Measurements from ENCODE around the gene GORAB. TPM values are rescaled to one million over a fixed set of nuclear protein-coding genes. Genes with fewer than 3 reads are reported as not detected.

The GORAB gene
- total and polyA plus RNA-seq, 2 donors, result 15.7 to 21.0 TPM

DNA sequence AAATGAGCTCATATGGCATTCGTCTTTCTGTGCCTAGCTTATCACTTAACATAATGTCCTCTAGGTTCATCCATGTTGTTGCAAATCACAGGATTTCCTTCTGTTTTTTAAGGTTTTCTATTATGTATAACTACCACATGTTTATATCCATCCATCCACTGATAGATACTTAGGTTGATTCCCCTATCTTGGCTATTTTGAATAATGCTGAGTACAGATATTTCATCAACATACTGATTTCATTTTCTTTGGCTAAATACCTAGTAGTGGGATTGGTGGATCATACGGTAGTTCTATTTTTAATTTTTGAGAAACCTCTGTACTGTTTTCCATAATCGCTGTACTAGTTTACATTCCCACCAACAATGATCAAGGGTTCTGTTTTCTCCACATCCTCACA is 45.0 kb downstream of the GORAB start:
- 96% methylated on average over 3 of the region's 3 CpGs for WGBS
- no peaks in the 10 kb centered on the region for H3K9me3 ChIP-seq (ENCODE audit: control insufficient read depth in 2 of 2, insufficient read depth in 1 of 2, low read length in 1 of 2)
- no peak overlapping the region for H3K27ac ChIP-seq (ENCODE audit: low read depth in 1 of 2, low read length in 1 of 2)

DNA sequence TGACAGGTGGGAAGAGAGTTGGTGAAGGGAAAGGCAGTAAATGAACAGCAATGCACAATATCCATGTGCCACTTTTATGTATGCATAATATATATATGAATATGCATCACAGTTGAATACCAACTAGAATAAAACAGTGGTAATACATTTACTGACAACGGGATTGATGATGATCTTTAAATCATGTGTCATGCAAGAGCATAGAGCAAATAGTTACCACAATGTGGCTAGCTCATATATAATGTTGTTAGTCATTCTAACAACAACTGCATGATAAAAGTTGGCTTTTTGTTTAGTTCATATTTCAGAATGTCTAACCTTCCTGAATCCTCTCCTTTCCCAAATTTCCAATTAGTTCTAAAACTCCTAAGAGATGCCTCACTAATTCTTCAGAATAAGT is 46.4 kb downstream of the GORAB start:
- Histone ChIP-seq H3K27ac (ENCODE audit: low read depth in 1 of 2, low read length in 1 of 2) (no peak overlapping the region), H3K4me3 (ENCODE audit: low read length in 2 of 2) (no peak overlapping the region), H3K27me3 (ENCODE audit: control insufficient read depth in 2 of 2, insufficient read depth in 1 of 2, low read length in 1 of 2) (no peaks in the 10 kb centered on the region), H3K36me3 (ENCODE audit: control insufficient read depth in 2 of 2, insufficient read depth in 2 of 2, low read length in 1 of 2) (no peaks in the 10 kb centered on the region), H3K4me1 (ENCODE audit: control insufficient read depth in 2 of 2, insufficient read depth in 2 of 2, low read length in 2 of 2) (no peaks in the 10 kb centered on the region), H3K9me3 (ENCODE audit: control insufficient read depth in 2 of 2, insufficient read depth in 1 of 2, low read length in 1 of 2) (no peaks in the 10 kb centered on the region)
- WGBS, result 90% methylated on average over 1 of the region's 1 CpG
- no peak for DNase-seq (ENCODE audit: low read depth in 6 of 9, low spot score in 9 of 9)

More for the DNA sequence above, 45.0 kb downstream of the GORAB start:
- H3K27me3 ChIP-seq (ENCODE audit: control insufficient read depth in 2 of 2, insufficient read depth in 1 of 2, low read length in 1 of 2), result no peaks in the 10 kb centered on the region
- H3K4me1 ChIP-seq (ENCODE audit: control insufficient read depth in 2 of 2, insufficient read depth in 2 of 2, low read length in 2 of 2), result no peaks in the 10 kb centered on the region
- H3K36me3 ChIP-seq (ENCODE audit: control insufficient read depth in 2 of 2, insufficient read depth in 2 of 2, low read length in 1 of 2), result no peaks in the 10 kb centered on the region
- no peak for DNase-seq (ENCODE audit: low read depth in 6 of 9, low spot score in 9 of 9)
- no peak overlapping the region for H3K4me3 ChIP-seq (ENCODE audit: low read length in 2 of 2)

DNA sequence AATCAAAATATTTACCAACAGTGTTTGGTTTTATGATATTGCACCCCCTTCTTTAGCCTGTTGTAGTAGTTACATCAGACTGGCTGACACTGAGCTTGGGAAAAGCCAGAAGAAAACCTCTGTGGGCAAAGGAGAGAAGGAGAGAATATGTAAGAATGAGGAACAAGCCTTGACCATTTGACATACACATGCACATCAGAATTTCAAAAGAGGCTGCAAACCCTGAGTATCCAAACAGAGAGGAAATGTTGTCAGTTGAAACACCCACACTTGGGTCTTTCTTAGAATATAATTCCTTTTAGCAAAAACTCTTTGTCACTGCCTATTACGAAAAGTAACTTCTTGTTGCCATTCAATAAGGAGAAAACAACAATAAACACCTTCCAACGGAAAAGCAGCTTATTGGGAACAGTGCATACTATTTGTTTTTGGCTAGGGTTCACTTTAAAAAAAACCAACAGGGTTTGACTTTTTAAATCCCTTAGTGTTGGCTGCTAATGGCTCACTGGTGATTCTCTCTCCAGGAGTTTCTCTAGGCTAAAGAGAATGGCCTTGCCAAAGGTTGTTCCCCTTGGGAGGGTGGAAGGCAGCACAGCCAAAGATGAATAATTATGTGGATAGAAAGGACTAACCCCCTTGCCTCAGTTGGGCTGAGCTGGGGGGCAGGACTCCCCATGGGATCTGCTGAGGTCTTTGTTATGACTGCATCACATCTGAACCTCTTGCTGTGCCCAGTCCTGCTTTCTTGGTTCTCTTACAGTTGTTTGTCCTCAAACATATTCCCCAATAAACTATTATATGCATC is 48.9 kb downstream of the GORAB start:
- Histone ChIP-seq H3K27ac (ENCODE audit: low read depth in 1 of 2, low read length in 1 of 2) (no peak overlapping the region), H3K4me1 (ENCODE audit: control insufficient read depth in 2 of 2, insufficient read depth in 2 of 2, low read length in 2 of 2) (no peaks in the 10 kb centered on the region)
- 83% methylated on average over 2 of the region's 2 CpGs for WGBS

DNA sequence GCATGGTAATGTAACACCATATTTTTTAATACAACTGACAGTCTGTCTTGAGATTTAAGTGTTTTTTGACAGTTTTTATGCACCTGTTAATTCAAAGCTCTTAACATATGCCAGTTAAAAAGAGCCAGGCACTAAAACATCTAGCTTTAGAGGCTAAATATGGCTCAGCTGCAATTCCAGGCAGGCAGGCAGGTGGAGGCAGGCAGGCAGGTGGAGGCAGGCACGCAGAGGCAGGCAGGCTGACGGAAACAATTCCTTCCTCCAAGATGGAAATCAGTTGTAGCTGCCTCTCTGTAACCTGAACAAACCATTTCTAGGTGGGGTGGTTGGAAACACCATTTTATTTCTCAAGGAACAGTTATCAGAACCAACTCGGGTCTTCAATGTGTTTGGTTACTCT is 51.2 kb downstream of the GORAB start:
- Histone ChIP-seq H3K27me3 (ENCODE audit: control insufficient read depth in 2 of 2, insufficient read depth in 1 of 2, low read length in 1 of 2) (no peaks in the 10 kb centered on the region), H3K4me3 (ENCODE audit: low read length in 2 of 2) (no peak overlapping the region), H3K4me1 (ENCODE audit: control insufficient read depth in 2 of 2, insufficient read depth in 2 of 2, low read length in 2 of 2) (no peaks in the 10 kb centered on the region), H3K27ac (ENCODE audit: low read depth in 1 of 2, low read length in 1 of 2) (peak overlapping the region in 1 of 2 donors; percentile 1), H3K36me3 (ENCODE audit: control insufficient read depth in 2 of 2, insufficient read depth in 2 of 2, low read length in 1 of 2) (no peaks in the 10 kb centered on the region), H3K9me3 (ENCODE audit: control insufficient read depth in 2 of 2, insufficient read depth in 1 of 2, low read length in 1 of 2) (no peaks in the 10 kb centered on the region)
- WGBS, result 85% methylated on average over 3 of the region's 3 CpGs
- no peak for DNase-seq (ENCODE audit: low read depth in 6 of 9, low spot score in 9 of 9)

More for the DNA sequence above, 48.9 kb downstream of the GORAB start:
- no peaks in the 10 kb centered on the region for H3K36me3 ChIP-seq (ENCODE audit: control insufficient read depth in 2 of 2, insufficient read depth in 2 of 2, low read length in 1 of 2)
- no peak overlapping the region for H3K4me3 ChIP-seq (ENCODE audit: low read length in 2 of 2)
- no peaks in the 10 kb centered on the region for H3K27me3 ChIP-seq (ENCODE audit: control insufficient read depth in 2 of 2, insufficient read depth in 1 of 2, low read length in 1 of 2)
- DNase-seq (ENCODE audit: low read depth in 6 of 9, low spot score in 9 of 9), result no peak
- no peaks in the 10 kb centered on the region for H3K9me3 ChIP-seq (ENCODE audit: control insufficient read depth in 2 of 2, insufficient read depth in 1 of 2, low read length in 1 of 2)

DNA sequence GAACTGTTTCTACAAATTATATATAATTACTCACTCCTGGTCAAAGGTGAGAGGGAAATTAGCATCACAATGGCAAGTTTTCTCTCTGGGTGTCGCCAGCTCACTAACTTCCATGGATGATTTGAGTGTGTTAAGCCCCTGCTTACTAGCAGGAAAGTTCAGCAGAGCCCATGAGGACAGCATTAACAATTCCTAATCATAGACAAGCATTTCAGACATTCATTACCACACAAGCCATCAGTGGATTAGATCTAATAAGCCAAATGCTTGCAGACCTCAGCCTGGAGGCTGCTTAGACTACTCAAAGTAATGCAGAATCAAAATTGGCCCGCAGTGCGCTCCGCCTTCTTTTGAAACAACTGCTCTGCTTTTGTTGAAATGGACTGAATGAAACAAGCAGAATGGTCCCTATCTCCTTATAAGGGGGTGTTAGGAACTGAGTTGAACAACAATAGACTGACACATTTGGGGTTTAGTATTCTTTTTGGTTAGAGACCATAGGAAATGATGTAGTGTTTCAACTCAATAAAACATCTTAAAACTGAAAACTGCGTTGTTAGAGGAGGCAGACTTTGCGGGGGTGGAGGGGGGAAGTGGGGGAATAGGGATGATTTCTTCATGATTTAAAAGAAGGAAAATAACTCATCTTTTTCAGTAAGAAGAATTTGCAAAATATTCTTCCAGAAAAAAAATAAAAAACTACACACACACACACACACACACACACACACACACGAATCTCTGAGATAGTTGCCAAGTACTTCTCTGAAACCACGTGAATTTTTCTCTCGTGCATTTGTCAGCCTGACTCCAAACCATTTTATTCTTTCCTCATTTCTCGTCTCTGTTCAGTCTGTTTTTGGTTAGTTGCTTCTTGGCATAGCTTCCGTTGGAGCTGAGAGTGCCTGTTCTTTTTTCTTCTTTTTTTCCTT is 54.6 kb downstream of the GORAB start:
- Histone ChIP-seq H3K4me1 (ENCODE audit: control insufficient read depth in 2 of 2, insufficient read depth in 2 of 2, low read length in 2 of 2) (no peaks in the 10 kb centered on the region), H3K27ac (ENCODE audit: low read depth in 1 of 2, low read length in 1 of 2) (no peak overlapping the region), H3K36me3 (ENCODE audit: control insufficient read depth in 2 of 2, insufficient read depth in 2 of 2, low read length in 1 of 2) (no peaks in the 10 kb centered on the region), H3K27me3 (ENCODE audit: control insufficient read depth in 2 of 2, insufficient read depth in 1 of 2, low read length in 1 of 2) (peaks cover 0 to 3% of the 10 kb centered on the region in 2 donors), H3K4me3 (ENCODE audit: low read length in 2 of 2) (no peak overlapping the region), H3K9me3 (ENCODE audit: control insufficient read depth in 2 of 2, insufficient read depth in 1 of 2, low read length in 1 of 2) (no peaks in the 10 kb centered on the region)
- no peak for DNase-seq (ENCODE audit: low read depth in 6 of 9, low spot score in 9 of 9)
- WGBS, result 53% methylated on average over 11 of the region's 11 CpGs

DNA sequence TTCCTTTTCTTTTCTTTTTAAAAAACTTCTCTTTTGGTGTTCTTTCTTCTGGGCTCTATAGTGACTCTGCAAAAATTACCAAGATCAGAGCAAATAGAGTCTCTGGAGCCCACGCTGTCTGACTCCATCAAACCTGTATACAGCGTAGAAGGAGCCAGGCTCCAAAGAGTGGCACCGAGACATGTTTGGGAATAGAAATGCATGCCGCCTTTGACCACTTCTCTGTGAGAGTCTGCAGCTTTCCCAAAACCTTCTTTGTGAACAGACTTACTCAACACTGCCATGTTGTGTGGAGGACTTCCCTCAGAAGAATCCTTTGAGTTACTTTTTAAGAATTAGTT is 55.3 kb downstream of the GORAB start:
- Histone ChIP-seq H3K4me1 (ENCODE audit: control insufficient read depth in 2 of 2, insufficient read depth in 2 of 2, low read length in 2 of 2) (no peaks in the 10 kb centered on the region), H3K27me3 (ENCODE audit: control insufficient read depth in 2 of 2, insufficient read depth in 1 of 2, low read length in 1 of 2) (peaks cover 0 to 3% of the 10 kb centered on the region in 2 donors), H3K4me3 (ENCODE audit: low read length in 2 of 2) (no peak overlapping the region), H3K27ac (ENCODE audit: low read depth in 1 of 2, low read length in 1 of 2) (no peak overlapping the region), H3K36me3 (ENCODE audit: control insufficient read depth in 2 of 2, insufficient read depth in 2 of 2, low read length in 1 of 2) (no peaks in the 10 kb centered on the region), H3K9me3 (ENCODE audit: control insufficient read depth in 2 of 2, insufficient read depth in 1 of 2, low read length in 1 of 2) (no peaks in the 10 kb centered on the region)
- DNase-seq (ENCODE audit: low read depth in 6 of 9, low spot score in 9 of 9), result no peak
- WGBS, result 87% methylated on average over 4 of the region's 4 CpGs

DNA sequence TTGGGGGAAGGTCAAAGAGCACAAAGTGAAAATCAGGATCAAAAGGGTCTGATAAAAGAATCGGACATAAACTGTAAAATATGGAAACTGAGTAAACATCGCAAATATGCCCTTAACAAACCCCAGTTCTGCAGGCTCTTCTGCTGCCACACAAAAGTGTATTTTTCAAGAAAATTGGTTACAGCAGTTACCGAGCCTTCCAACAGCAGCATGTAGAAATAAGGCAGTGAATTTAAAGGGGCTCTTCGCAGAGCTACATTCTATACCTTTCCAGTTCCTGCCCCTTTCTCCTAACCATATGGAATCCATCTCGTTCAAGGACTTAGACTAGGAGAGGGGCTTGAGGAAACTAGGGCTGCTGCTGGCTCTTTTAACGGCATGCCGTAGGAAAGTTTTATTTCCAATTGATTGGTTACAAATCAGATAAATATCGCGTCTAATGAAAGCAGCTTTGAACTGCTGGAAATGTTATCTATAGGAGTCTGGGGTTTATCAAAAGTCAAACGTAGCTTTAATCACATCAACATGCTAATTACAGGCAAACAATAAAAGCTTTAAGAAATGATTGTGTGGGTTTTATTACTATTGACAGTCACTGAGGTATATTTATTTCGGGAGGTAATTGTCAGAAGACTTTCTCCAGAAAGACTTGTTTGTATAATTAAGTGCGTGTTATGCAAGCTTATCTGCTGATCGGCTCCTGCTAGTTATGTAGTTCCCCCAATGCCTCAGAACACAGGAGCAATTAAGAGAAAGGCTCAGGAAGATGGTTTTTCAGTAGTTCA is 59.1 kb downstream of the GORAB start:
- Histone ChIP-seq H3K4me1 (ENCODE audit: control insufficient read depth in 2 of 2, insufficient read depth in 2 of 2, low read length in 2 of 2) (no peaks in the 10 kb centered on the region), H3K9me3 (ENCODE audit: control insufficient read depth in 2 of 2, insufficient read depth in 1 of 2, low read length in 1 of 2) (no peaks in the 10 kb centered on the region), H3K27ac (ENCODE audit: low read depth in 1 of 2, low read length in 1 of 2) (no peak overlapping the region), H3K4me3 (ENCODE audit: low read length in 2 of 2) (no peak overlapping the region), H3K36me3 (ENCODE audit: control insufficient read depth in 2 of 2, insufficient read depth in 2 of 2, low read length in 1 of 2) (no peaks in the 10 kb centered on the region), H3K27me3 (ENCODE audit: control insufficient read depth in 2 of 2, insufficient read depth in 1 of 2, low read length in 1 of 2) (peaks cover 0 to 3% of the 10 kb centered on the region in 2 donors)
- 41% methylated on average over 13 of the region's 13 CpGs for WGBS
- no peak for DNase-seq (ENCODE audit: low read depth in 6 of 9, low spot score in 9 of 9)

DNA sequence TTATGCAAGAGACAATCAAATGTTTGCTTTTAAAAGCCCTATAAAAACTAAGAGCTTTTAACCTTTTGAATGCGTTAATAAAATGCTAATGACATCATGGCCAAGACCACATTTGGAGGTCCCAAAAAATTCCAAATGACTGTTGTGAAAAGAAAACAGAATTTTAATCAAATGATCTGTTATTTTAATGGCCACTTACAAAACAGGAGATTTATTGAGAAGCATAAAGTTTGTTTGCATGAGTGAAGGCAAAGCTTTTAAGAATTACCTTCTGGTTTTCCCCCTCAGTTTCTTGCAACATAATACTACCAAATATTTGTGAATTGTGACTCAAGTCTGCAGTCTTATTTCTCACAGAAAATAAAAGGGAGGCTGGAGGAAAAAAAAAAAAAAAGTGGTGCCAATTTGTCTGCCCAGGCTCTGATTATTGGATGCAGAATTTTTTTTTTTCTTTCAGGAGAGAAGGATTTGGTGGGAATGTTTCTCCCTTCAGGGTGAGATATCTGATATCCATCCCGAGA is 60.7 kb downstream of the GORAB start:
- Histone ChIP-seq H3K27me3 (ENCODE audit: control insufficient read depth in 2 of 2, insufficient read depth in 1 of 2, low read length in 1 of 2) (peaks cover 0 to 3% of the 10 kb centered on the region in 2 donors), H3K9me3 (ENCODE audit: control insufficient read depth in 2 of 2, insufficient read depth in 1 of 2, low read length in 1 of 2) (no peaks in the 10 kb centered on the region), H3K36me3 (ENCODE audit: control insufficient read depth in 2 of 2, insufficient read depth in 2 of 2, low read length in 1 of 2) (no peaks in the 10 kb centered on the region), H3K4me3 (ENCODE audit: low read length in 2 of 2) (no peak overlapping the region), H3K27ac (ENCODE audit: low read depth in 1 of 2, low read length in 1 of 2) (peak overlapping the region in 1 of 2 donors; percentile 23), H3K4me1 (ENCODE audit: control insufficient read depth in 2 of 2, insufficient read depth in 2 of 2, low read length in 2 of 2) (no peaks in the 10 kb centered on the region)
- DNase-seq (ENCODE audit: low read depth in 6 of 9, low spot score in 9 of 9), result no peak
- 67% methylated on average over 2 of the region's 2 CpGs for WGBS
